Renal pelvis (tissue), 4 donors: ENCODE data around the gene DDIAS. TPM values are rescaled to one million over a fixed set of nuclear protein-coding genes. Genes with fewer than 3 reads are reported as not detected.
"Not testable (repeated sequence)": the region's sequence is repeated elsewhere in the genome, so short reads cannot be mapped to it uniquely, and the experiment has no call there.

Experiments used
- DNase-seq: peaks from one replicate; pipeline ENCODE4 v3.0.0-alpha.2; 2013
- polyA plus RNA-seq, 3 donors: library from polyadenylated mRNA; unstranded; fragments of 120-200 nt; gene quantifications; one replicate each; pipeline ENCODE4 v1.2.1, GENCODE V29; 2013; ENCODE audit not compliant: insufficient read length in 3 of 3

Gene DDIAS
- polyA plus RNA-seq, 3 donors: 6.9 to 7.1 (median 7.1) TPM

DNA sequence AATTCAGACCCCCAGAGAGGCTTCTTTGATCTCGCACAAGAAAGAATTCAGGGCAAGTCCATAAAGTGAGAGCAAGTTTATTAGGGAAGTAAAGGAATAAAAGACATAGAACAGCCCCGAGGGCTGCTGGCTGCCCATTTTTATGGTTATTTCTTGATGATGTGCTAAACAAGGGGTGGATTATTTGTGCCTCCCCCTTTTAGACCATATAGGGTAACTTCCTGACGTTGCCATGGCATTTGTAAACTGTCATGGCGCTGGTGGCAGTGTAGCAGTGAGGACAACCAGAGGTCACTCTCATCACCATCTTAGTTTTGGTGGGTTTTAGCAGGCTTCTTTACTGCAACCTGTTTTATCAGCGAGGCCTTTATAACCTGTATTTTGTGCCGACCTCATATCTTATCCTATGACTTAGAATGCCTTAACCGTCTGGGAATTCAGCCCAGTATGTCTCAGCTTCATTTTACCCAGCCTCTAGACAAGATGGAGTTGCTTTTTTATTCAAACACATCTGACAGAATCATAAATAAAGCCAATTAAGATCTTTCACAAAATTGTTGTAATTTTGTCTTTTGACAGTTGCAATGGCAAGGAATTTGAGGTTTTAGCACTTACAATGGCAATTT lies 7.6 kb downstream of the DDIAS start:
- no peak for DNase-seq

GRCh38 chr11:82919786-82920185 lies 18.2 kb downstream of the DDIAS start:
- DNase-seq: not testable (repeated sequence)

- DNase-seq: not testable (repeated sequence)
Observed at GRCh38 chr11:82920227-82920626, 18.7 kb downstream of the DDIAS start.

- not testable (repeated sequence) for DNase-seq
Observed at GRCh38 chr11:82922396-82923173, 21.0 kb downstream of the DDIAS start.

DNA sequence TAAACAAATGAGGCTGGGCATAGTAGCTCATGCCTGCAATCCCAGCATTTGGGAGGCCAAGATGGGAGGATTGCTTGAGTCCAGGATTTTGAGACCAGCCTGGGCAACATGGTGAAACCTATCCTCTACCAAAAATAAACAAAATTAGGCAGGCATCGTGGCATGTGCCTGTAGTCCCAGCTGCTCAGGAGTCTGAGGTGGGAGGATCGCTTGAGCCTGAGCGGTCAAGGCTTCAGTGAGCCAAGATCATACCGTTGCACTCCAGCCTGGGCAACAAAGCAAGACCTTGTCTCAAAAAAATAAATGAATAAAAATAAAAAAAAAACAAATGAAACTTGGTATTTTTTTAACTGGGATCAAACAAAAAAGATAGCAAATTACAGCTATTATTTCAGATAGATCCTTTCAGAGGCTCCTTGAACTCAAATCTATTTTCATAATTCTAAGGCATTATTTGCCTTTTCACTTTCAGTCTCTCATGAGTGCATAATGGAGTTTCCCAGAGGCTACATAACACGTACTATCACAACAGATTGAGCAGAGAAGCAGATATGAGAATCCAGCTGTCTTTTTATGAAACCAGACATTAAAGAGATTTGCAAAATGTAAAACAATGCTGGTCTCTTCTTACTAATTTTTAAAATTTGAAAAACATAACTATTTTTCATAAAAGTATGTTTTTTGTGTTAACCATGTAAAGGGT lies 23.1 kb downstream of the DDIAS start:
- DNase-seq: no peak

GRCh38 chr11:82927264-82927880 lies 25.8 kb downstream of the DDIAS start:
- DNase-seq: peak; percentile 22

- no peak for DNase-seq
Observed at GRCh38 chr11:82929121-82929520, 27.6 kb downstream of the DDIAS start.

GRCh38 chr11:82930229-82930628 lies 28.7 kb downstream of the DDIAS start:
- no peak for DNase-seq

DNA sequence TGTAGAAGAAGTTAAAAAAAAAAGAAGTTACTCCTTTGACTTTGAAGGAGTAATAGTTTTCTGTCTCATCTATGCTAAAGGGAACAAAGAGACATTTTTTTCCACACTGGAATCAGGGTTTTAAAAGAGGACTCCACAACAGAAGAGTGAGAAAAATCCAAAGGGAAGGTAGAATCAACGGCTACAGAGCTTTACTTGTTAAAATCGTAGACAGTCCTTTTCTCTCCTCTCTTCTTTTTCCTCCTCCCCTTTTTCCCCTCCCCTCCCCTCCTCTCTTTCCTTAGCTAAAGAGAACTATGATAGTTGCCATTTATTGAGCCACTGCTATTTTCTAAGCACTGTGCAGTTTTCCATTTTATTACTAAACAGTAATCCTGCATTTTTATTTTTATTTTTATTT lies 29.2 kb downstream of the DDIAS start:
- DNase-seq: no peak

- DNase-seq: no peak
Observed at GRCh38 chr11:82932564-82932963, 31.0 kb downstream of the DDIAS start.

- DNase-seq: no peak
Observed at GRCh38 chr11:82936261-82936660, 34.7 kb downstream of the DDIAS start.

- DNase-seq: no peak
Observed at GRCh38 chr11:82937554-82937953, 36.0 kb downstream of the DDIAS start.

GRCh38 chr11:82939456-82939855 lies 37.9 kb downstream of the DDIAS start:
- no peak for DNase-seq

DNA sequence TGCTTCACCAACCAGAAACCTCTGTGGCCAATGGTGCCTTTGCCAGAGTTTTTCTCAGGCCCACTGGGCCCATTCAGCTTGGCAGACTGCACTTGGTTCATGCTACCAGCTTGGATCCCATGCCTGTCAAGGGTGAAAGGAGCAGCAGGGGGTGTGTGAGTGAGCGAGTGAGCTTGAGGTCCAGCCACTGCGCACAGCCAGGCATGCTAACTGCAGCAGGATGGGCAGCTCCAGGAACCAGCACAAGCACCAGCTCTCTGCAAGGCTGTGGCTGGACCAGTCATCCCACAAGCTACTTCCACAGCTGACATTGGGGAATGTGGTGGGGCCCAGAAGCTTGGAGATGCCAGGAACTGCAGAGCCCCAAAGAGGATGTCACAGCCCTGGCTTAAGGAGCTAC lies 40.8 kb downstream of the DDIAS start:
- no peak for DNase-seq

- not testable (repeated sequence) for DNase-seq
Observed at GRCh38 chr11:82943430-82943829, 41.9 kb downstream of the DDIAS start.

- no peak for DNase-seq
Observed at GRCh38 chr11:82944198-82944597, 42.7 kb downstream of the DDIAS start.

DNA sequence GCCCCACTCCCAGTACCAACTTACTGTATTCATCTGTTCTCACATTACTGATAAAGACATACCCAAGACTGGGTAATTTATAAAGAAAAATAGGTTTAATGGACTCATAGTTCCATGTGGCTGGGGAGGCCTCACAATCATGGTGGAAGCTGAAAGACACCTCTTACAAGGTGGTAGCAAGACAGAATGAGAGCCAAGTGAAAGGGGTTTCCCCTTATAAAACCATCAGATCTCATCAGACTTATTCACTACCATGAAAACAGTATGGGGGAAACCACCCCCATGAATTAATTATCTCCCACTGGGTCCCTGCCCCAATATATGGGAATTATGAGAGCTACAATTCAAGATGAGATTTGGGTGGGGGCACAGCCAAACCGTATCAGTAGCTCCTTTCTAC lies 43.5 kb downstream of the DDIAS start:
- DNase-seq: not testable (repeated sequence)

- DNase-seq: no peak
Observed at GRCh38 chr11:82945682-82946081, 44.1 kb downstream of the DDIAS start.

GRCh38 chr11:82949352-82949751 lies 47.8 kb downstream of the DDIAS start:
- DNase-seq: no peak

DNA sequence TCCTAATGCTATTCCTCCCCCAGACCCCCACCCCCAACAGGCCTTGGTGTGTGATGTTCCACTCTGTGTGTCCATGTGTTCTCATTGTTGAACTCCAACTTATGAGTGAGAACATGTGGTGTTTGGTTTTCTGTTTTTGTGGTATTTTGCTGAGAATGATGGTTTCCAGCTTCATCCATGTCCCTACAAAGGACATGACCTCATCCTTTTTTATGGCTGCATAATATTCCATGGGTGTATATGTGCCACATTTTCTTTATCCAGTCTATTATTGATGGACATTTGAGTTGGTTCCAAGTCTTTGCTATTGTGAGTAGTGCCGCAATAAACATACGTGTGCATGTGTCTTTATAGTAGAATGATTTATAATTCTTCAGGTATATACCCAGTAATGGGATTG lies 49.0 kb downstream of the DDIAS start:
- not testable (repeated sequence) for DNase-seq

- not testable (repeated sequence) for DNase-seq
Observed at GRCh38 chr11:82955736-82956453, 54.4 kb downstream of the DDIAS start.
